HFFc6 (cell line): ENCODE results near the gene TAGLN2. TPM values are rescaled to one million over a fixed set of nuclear protein-coding genes. Genes with fewer than 3 reads are reported as not detected.

Experiments used
- DNase-seq: peaks from one replicate; pipeline ENCODE4 v3.0.0-alpha.2; 2018
- H3K27ac Mint-ChIP-seq: 2 replicates; pipeline ENCODE4 v1.8.0; 2020; ENCODE audit warnings: mild to moderate bottlenecking, mixed read lengths
- H3K27me3 Mint-ChIP-seq: 2 replicates; pipeline ENCODE4 v1.8.0; 2021; ENCODE audit warnings: mild to moderate bottlenecking, moderate library complexity, mixed read lengths; ENCODE audit not compliant: insufficient read depth
- H3K36me3 Mint-ChIP-seq: 2 replicates; pipeline ENCODE4 v1.8.0; 2021; ENCODE audit warnings: low read depth, mixed read lengths
- H3K4me1 Mint-ChIP-seq: 2 replicates; pipeline ENCODE4 v1.8.0; 2020; ENCODE audit warnings: low read depth, mixed read lengths
- H3K4me3 Mint-ChIP-seq: 2 replicates; pipeline ENCODE4 v1.8.0; 2020; ENCODE audit warnings: mild to moderate bottlenecking, moderate library complexity, mixed read lengths
- H3K9me3 Mint-ChIP-seq: 2 replicates; pipeline ENCODE4 v1.8.0; 2020; ENCODE audit warnings: mild to moderate bottlenecking, mixed read lengths
- CTCF ChIP-seq: fragments of 200-600 bp; sonication (generic); IDR thresholded peaks from 2 replicates; pipeline ENCODE4 v1.5.0; 2021; ENCODE audit warnings: antibody characterized with exemption, mild to moderate bottlenecking
- total RNA-seq, 6 experiments: library from RNA; stranded (reverse); fragmentation: NEBNext Ultra II Directional; extraction: Animal tissue kit (Norgen Biotek cat#: 25700); gene quantifications; 2 replicates in 1 of 6; 3 replicates in 5 of 6; pipeline ENCODE4 v1.2.3, GENCODE V29; 2021

Gene TAGLN2
- total RNA-seq, 6 experiments from 2014 or later: 560 to 914 (median 815) TPM

GRCh38 chr1:159924025-159924790, 1.1 kb downstream of the TAGLN2 start:
- H3K4me1 Mint-ChIP-seq: peaks cover 61% of the 10 kb centered on the region
- peak; percentile 89 for DNase-seq

GRCh38 chr1:159923203-159924024, 1.9 kb downstream of the TAGLN2 start:
- peaks cover 69% of the 10 kb centered on the region for H3K4me1 Mint-ChIP-seq
- no peak for TF ChIP-seq CTCF
- H3K36me3 Mint-ChIP-seq: peaks cover 54% of the 10 kb centered on the region
- peaks cover 6% of the 10 kb centered on the region; the same call in 1 of the 2 replicates for H3K27me3 Mint-ChIP-seq
- DNase-seq: peak; percentile 76
- H3K9me3 Mint-ChIP-seq: no peaks in the 10 kb centered on the region
- H3K4me3 Mint-ChIP-seq: peak overlapping the region; percentile 88
- H3K27ac Mint-ChIP-seq: peak overlapping the region; percentile 96

More at GRCh38 chr1:159924025-159924790, 1.1 kb downstream of the TAGLN2 start:
- peak; percentile 53 for TF ChIP-seq CTCF
- H3K27me3 Mint-ChIP-seq: peaks cover 6% of the 10 kb centered on the region; the same call in 1 of the 2 replicates
- peak overlapping the region; percentile 88 for H3K4me3 Mint-ChIP-seq
- H3K27ac Mint-ChIP-seq: peak overlapping the region; percentile 96
- no peaks in the 10 kb centered on the region for H3K9me3 Mint-ChIP-seq
- H3K36me3 Mint-ChIP-seq: peaks cover 49% of the 10 kb centered on the region

- peaks cover 77% of the 10 kb centered on the region for H3K4me1 Mint-ChIP-seq
- no peaks in the 10 kb centered on the region for H3K9me3 Mint-ChIP-seq
- peaks cover 61% of the 10 kb centered on the region for H3K36me3 Mint-ChIP-seq
Measured at GRCh38 chr1:159922511-159923202, 2.6 kb downstream of the TAGLN2 start.

GRCh38 chr1:159921700-159922504, 3.4 kb downstream of the TAGLN2 start:
- peaks cover 14% of the 10 kb centered on the region; the same call in 1 of the 2 replicates for H3K27me3 Mint-ChIP-seq
- no peak for DNase-seq
- TF ChIP-seq CTCF: no peak
- peak overlapping the region; percentile 88 for H3K4me3 Mint-ChIP-seq
- H3K36me3 Mint-ChIP-seq: peaks cover 66% of the 10 kb centered on the region
- H3K27ac Mint-ChIP-seq: peak overlapping the region; percentile 96
- H3K9me3 Mint-ChIP-seq: no peaks in the 10 kb centered on the region
- H3K4me1 Mint-ChIP-seq: peaks cover 84% of the 10 kb centered on the region

More at GRCh38 chr1:159922511-159923202, 2.6 kb downstream of the TAGLN2 start:
- peaks cover 10% of the 10 kb centered on the region; the same call in 1 of the 2 replicates for H3K27me3 Mint-ChIP-seq
- H3K27ac Mint-ChIP-seq: peak overlapping the region; percentile 96
- TF ChIP-seq CTCF: no peak
- H3K4me3 Mint-ChIP-seq: peak overlapping the region; percentile 88
- no peak for DNase-seq
